Nephron (organoid): ENCODE results near the gene AKIP1.
"Not testable (repeated sequence)": the region's sequence is repeated elsewhere in the genome, so short reads cannot be mapped to it uniquely, and the experiment has no call there.

Experiments
- H3K27ac Mint-ChIP-seq, 3 experiments: 2 replicates each; pipeline ENCODE4 v1.8.0; 2020; ENCODE audit warnings: mixed read lengths in 3 of 3, mild to moderate bottlenecking in 2 of 3, moderate library complexity in 1 of 3
- H3K27me3 Mint-ChIP-seq: 2 replicates; pipeline ENCODE4 v1.8.0; 2021; ENCODE audit warnings: low read depth, mild to moderate bottlenecking, moderate library complexity, mixed read lengths
- H3K36me3 Mint-ChIP-seq: 2 replicates; pipeline ENCODE4 v1.8.0; 2020; ENCODE audit warnings: low read depth, mixed read lengths
- H3K4me1 Mint-ChIP-seq: 2 replicates; pipeline ENCODE4 v1.8.0; 2020; ENCODE audit warnings: mixed read lengths
- H3K4me3 Mint-ChIP-seq, 3 experiments: 2 replicates each; pipeline ENCODE4 v1.8.0; 2020; ENCODE audit warnings: mild to moderate bottlenecking in 3 of 3, mixed read lengths in 3 of 3, moderate library complexity in 2 of 3
- H3K9me3 Mint-ChIP-seq: 2 replicates; pipeline ENCODE4 v1.8.0; 2020; ENCODE audit warnings: mixed read lengths
- TF ChIP-seq, protein P1 (sequence below), 3 experiments: fragments of 200-600 bp; sonication (generic); IDR thresholded peaks; one replicate each; pipeline ENCODE4 v1.5.0; 2021; ENCODE audit warnings: antibody characterized with exemption in 3 of 3; ENCODE audit not compliant: unreplicated experiment in 3 of 3

Gene AKIP1

DNA sequence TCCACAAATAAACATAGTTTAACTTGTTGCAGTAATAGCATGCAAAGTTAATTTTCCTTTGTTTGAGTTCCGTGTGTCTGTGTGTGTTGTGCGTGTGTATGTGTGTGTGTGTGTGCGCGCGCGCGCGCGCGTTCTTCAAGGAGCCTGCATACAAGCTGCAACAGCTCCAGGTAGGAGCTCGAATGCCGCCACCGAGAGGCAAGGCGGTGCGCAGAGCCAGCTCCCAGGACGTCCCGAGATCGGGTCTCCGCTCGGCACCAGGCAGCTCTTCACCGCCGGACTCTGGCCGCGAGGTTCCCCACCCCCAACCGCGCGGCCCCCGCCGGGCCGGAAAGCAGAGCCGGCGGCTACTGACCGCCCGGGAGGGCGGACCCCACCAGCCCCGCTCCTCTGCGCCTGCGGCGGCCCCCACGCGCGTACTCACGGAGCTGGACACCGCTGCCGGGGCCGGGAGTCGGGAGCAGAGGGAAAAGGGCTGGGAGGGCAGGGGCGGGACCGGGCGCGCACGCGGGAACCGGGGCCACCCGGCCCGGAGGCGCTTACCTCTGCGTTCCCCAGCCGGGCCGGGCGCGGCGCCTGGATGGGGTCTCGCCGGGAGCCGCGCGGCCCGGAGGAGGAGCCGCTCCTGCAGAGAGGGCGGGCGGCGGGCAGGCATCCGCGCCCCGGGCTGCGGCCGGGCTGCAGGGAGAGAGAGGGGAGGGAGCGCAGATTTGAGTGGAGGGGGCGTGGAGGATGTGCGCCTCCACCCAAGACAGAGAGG is 40.4 kb upstream of the AKIP1 start:
- peak overlapping the region; percentile 96 to 99 (median 99) for H3K27ac Mint-ChIP-seq
- H3K27me3 Mint-ChIP-seq = no peaks in the 10 kb centered on the region
- H3K4me1 Mint-ChIP-seq = peaks cover 59% of the 10 kb centered on the region
- H3K36me3 Mint-ChIP-seq = no peaks in the 10 kb centered on the region
- no peaks in the 10 kb centered on the region for H3K9me3 Mint-ChIP-seq
- peak overlapping the region; percentile 91 to 98 (median 98) for H3K4me3 Mint-ChIP-seq
- TF ChIP-seq, protein P1, sequence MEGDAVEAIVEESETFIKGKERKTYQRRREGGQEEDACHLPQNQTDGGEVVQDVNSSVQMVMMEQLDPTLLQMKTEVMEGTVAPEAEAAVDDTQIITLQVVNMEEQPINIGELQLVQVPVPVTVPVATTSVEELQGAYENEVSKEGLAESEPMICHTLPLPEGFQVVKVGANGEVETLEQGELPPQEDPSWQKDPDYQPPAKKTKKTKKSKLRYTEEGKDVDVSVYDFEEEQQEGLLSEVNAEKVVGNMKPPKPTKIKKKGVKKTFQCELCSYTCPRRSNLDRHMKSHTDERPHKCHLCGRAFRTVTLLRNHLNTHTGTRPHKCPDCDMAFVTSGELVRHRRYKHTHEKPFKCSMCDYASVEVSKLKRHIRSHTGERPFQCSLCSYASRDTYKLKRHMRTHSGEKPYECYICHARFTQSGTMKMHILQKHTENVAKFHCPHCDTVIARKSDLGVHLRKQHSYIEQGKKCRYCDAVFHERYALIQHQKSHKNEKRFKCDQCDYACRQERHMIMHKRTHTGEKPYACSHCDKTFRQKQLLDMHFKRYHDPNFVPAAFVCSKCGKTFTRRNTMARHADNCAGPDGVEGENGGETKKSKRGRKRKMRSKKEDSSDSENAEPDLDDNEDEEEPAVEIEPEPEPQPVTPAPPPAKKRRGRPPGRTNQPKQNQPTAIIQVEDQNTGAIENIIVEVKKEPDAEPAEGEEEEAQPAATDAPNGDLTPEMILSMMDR (IDR thresholded peaks at IDR 0.05; ENCODE audit: unreplicated experiment in 3 of 3) = no peak

GRCh38 chr11:8871171-8871775 is 39.7 kb upstream of the AKIP1 start:
- H3K9me3 Mint-ChIP-seq = no peaks in the 10 kb centered on the region
- H3K27me3 Mint-ChIP-seq = no peaks in the 10 kb centered on the region
- peak overlapping the region; percentile 85 to 94 (median 92) for H3K4me3 Mint-ChIP-seq
- peak overlapping the region; percentile 90 to 98 (median 94) for H3K27ac Mint-ChIP-seq
- H3K36me3 Mint-ChIP-seq = no peaks in the 10 kb centered on the region
- peaks cover 57% of the 10 kb centered on the region for H3K4me1 Mint-ChIP-seq
- TF ChIP-seq, protein P1 (IDR thresholded peaks at IDR 0.05; ENCODE audit: unreplicated experiment in 3 of 3) = no peak

DNA sequence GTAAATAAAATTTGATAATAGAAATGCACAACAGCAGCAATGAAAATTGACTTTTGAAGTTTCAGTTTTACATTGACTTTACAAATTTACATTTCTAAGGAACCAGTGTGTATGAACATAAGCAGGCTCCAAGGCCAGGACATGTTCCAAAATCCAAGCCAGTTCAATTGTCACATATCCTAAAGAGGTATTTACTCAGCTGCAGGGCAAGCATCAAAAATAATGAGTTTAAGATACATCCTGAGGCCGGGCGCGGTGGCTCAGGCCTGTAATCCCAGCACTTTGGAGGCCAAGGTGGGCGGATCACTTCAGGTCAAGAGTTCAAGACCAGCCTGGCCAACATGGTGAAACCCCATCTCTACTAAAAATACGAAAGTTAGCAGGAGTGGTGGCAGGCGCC is 39.0 kb upstream of the AKIP1 start:
- TF ChIP-seq, protein P1 (IDR thresholded peaks at IDR 0.05; ENCODE audit: unreplicated experiment in 3 of 3) = no peak
- Mint-ChIP-seq H3K9me3 (no peaks in the 10 kb centered on the region), H3K27ac (peak overlapping the region; percentile 90 to 98 (median 94)), H3K4me1 (peaks cover 51% of the 10 kb centered on the region), H3K27me3 (no peaks in the 10 kb centered on the region), H3K4me3 (peak overlapping the region; percentile 85 to 94 (median 92)), H3K36me3 (no peaks in the 10 kb centered on the region)

GRCh38 chr11:8873741-8874405 is 37.1 kb upstream of the AKIP1 start:
- H3K4me1 Mint-ChIP-seq = peaks cover 37% of the 10 kb centered on the region

DNA sequence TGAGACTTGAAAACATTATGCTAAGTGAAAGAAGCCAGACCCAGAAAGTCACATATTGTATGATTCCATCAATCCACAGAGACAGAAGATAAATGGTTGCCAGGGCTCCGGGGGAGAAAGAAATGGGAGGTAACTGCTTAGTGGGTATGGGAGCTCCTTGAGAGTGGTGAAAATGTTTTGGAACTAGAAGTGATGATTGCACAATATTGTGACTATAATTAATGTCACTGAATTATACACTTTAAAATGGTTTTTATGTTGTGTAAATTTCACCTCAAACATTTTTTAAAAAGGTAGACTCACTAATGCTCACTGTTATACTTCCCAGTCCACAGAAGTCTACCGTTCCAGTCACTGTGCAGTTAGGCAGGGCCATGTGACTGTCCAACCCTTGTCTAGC is 32.2 kb upstream of the AKIP1 start:
- no peaks in the 10 kb centered on the region for H3K9me3 Mint-ChIP-seq
- H3K36me3 Mint-ChIP-seq = no peaks in the 10 kb centered on the region
- no peak overlapping the region for H3K4me3 Mint-ChIP-seq
- H3K4me1 Mint-ChIP-seq = peaks cover 8% of the 10 kb centered on the region
- TF ChIP-seq, protein P1 (IDR thresholded peaks at IDR 0.05; ENCODE audit: unreplicated experiment in 3 of 3) = no peak
- peaks cover 3% of the 10 kb centered on the region for H3K27me3 Mint-ChIP-seq
- no peak overlapping the region for H3K27ac Mint-ChIP-seq

More at GRCh38 chr11:8873741-8874405, 37.1 kb upstream of the AKIP1 start:
- H3K9me3 Mint-ChIP-seq = no peaks in the 10 kb centered on the region
- TF ChIP-seq, protein P1 (IDR thresholded peaks at IDR 0.05; ENCODE audit: unreplicated experiment in 3 of 3) = no peak
- no peaks in the 10 kb centered on the region for H3K36me3 Mint-ChIP-seq
- H3K27ac Mint-ChIP-seq = peak overlapping the region; percentile 87 to 94 (median 90)
- H3K27me3 Mint-ChIP-seq = peaks cover 3% of the 10 kb centered on the region
- peak overlapping the region; percentile 20 to 55 (median 23) for H3K4me3 Mint-ChIP-seq

DNA sequence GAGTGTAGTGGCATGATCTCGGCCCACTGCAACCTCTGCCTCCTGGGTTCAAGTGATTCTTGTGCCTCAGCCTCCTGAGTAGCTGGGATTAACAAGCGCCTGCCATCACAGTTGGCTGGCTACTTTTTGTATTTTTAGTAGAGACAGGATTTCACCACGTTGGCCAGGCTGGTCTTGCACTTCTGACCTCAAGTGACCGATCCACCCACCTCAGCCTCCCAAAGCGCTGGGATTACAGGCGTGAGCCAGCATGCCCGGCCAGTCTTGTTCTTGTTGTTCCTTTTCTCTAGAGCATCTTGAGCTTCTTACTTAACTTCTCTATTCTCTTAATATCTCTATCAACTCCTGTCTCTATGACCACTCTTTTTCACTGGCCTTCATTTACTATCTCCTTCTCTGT is 29.4 kb upstream of the AKIP1 start:
- not testable (repeated sequence) for H3K36me3 Mint-ChIP-seq, H3K9me3 Mint-ChIP-seq, H3K4me3 Mint-ChIP-seq, H3K27me3 Mint-ChIP-seq, H3K4me1 Mint-ChIP-seq, H3K27ac Mint-ChIP-seq
